T-helper 1 cell (primary cell): Measurements from ENCODE around the gene TMEM51.

ENCODE experiments used
- DNase-seq, 5 donors: peaks; one replicate each; pipeline ENCODE4 v3.0.0-alpha.2; 2012 to 2020
- total RNA-seq, 4 donors: gene quantifications; one replicate each; lab custom pipeline; 2026; lab: John Stamatoyannopoulos, UW

TMEM51 gene, protein sequence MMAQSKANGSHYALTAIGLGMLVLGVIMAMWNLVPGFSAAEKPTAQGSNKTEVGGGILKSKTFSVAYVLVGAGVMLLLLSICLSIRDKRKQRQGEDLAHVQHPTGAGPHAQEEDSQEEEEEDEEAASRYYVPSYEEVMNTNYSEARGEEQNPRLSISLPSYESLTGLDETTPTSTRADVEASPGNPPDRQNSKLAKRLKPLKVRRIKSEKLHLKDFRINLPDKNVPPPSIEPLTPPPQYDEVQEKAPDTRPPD
- total RNA-seq: 0 reads per million in 4 donors

DNA sequence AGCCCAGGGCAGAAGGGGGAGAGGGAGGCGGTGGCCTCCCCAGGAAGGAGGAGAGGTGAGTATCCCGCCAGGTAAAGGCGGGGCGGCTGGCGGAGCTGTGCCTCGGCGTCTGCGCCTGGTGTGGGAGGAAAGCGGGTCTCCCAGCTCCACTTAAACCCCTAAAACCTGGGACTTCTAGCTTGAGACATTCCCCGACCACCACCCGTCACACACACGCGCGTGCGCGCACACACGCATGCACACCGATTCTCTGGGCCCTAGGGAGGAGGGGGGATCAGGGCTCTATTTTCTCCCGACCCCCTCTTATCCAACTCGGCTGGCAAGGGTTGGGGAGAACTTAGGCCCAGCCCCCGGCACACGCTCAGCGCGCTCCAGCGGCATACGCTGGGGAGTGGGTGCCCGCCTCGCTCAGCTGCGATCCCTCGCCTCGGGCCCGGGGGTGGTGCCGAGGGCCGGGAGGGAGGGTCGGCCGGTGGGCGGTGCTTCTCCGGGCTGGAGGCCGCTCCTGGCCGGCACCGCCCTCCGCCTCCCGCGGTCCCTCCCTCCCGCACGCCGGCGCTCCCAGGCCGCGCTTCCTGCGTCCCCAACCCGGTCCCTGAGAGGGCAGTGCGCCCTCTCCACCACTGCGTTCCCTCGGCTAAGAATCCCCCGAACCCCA lies at the start of gene TMEM51:
TMEM51 (plus strand) TSS at position 564 of the 658 bp plus-strand sequence. CDS start 61,341 bp downstream, outside the sequence.
- DNase-seq: no peak

DNA sequence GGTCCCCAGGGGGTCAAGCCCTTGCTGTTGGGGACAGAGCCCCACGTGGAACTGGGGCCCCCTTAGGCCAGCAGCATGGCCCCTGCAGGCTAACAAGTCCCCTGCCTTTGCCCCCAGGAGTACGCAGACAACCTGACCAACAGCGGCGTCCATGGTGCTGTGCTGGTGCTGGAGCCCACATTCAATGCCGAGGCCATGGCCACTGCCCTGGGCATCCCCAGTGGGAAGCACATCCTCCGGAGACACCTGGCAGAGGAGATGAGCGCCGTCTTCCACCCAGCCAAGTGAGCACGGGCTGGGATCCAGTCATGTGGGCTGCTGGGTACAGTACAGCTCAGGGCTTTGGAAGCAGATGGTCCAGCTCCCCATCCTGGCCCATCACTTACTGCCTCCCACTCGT lies 49.6 kb upstream of the TMEM51 start:
- no peak for DNase-seq

DNA sequence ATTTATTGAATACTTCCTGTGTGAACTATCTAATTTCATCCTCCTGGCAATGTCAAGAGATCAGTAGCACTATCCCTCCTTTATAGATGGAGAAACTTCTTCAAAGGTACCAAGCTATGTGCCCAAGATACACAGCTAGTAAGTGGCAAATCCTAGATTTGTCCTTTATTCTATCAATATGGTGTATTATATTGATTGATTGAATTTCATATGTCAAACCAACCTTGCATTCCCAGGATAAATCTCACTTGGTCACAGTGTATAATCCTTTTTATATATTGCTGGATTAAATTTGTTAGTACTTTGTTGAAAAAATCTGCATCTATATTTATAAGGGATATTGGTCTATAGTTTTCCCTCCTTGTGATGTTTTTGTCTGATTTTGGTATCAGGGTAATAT lies 48.8 kb upstream of the TMEM51 start:
- DNase-seq: no peak

DNA sequence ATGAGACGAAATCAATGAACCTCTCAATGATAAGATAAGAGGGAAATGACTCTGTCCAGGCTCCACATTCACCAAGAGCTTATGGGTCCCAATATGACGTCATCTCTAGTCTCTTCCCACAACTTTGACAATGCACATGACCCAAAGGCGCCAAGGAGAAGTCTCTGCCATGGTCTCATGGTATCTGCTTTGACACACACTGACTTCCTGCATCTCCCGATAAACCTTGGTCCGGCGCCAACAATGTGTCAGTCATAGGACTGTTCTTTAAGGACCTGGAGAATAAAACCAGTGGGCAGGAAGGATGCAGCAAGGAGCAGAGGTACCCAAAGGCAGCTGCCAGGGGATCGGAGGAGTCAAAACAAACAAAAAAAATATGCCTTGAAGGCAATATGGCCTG lies 46.9 kb upstream of the TMEM51 start:
- no peak for DNase-seq

DNA sequence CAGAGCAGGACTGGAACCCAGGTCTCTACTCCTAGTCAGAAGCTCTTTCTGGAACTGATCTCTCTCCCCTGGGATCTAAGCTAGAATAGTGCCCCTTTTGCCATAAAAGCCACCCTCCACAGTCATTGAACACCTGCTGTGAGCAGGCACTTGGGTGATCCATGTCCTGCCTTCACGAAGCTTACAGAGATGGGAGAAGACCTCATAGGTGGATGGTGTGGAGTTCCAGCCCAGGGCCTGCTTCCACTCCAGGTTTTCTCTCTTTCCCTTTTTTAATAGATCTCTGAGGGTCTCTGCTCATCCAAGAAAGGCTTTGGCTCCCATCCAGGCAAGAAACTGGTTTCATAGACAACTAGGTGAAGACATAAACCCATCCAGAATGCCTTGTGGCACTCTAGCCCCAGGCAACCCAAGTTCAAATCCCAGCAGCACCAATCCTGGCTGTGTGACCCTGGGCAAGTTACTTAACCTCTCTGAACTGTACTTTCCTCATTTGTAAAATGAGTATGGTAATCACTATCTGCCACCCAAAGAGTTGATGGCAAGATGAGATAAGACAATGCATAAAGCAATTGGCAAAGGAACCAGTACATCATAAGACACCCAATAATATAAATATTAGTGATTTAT lies 46.4 kb upstream of the TMEM51 start:
- no peak for DNase-seq

DNA sequence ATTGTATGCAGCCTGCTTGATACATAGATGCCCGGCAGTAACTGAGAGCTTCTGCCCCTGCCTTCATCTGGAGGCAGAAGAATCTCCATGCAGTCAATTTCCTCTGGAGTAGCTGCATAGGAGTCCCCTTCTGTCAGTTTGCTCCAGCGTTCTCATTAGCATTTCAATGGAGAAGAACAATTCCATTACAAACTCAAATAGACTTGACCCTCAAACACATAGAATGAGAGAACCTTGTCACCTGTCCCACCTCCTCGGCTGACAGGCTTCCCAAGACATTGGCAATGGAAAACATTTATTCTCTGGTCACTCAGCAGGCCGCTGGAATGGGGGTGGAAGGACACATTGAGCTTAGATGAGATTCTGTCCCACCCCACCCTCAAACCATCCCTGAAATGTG lies 45.6 kb upstream of the TMEM51 start:
- DNase-seq: no peak

DNA sequence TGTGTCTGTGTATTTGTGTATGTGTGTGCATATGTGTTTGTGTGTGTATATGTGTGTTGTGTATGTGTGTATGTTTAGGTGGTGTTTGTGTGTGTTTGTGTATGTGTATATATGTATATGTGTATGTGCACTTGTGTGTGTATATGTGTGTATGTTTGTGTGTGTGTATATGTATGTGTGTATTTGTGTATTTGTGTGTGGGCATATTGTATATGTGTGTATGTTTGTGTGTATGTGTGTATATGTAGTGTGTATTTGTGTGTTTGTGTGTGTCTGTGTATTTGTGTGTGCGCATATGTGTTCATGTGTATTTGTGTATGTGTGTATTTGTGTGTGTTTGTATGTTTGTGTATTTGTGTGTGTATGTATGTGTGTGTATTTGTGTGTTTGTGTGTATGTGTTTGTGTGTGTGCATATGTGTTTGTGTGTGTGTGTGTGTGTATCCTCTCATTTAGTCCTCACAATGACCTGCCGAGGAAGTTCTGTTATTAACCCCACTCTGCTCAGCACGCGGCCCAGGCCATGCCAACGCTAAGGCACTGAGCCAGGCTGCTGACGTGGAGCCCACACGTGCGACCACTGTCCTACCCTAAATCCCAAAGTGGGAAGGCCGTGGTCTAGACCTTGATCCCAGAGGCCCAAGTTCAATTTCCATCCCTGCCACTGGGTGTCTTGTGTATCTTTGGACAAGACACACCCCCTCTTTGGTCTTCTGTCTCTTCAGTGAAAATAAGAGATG lies 43.2 kb upstream of the TMEM51 start:
- DNase-seq: no peak

DNA sequence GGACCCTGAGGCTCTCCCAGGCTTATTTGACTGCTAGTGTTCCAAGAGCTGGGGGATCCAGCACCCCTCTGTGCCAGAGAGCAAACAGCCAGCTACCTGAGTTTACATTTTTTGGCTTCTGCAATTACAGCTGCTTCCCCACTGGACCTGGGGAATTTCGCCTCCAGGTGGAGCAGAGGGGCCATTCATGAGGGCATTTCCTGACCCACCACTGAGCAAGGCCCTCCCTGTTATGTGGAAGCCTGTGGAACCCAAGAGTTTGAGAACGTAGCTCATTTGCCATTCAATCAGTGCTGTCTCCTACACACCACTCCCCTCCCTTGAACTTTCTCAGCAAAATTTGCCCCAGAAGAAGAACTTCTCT lies 42.7 kb upstream of the TMEM51 start:
- DNase-seq: no peak

DNA sequence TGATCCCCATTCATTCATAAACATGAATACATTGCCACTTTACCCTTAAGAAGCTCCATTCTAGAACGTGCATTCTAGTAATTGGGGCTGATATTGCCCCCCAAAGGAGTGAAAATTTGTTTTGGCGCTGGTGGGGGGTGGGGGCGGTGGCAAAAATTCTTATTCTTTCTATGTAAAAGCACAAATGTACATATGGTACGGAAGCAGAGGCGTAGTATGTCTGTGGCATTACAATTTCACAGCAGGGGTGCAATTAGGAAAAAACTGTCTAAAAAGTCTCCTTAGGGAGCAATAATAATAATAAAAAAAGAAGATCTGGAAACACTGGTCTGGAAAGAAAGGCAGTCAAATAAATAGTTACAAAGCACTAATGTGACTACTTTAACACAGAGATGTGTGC lies 40.4 kb upstream of the TMEM51 start:
- no peak for DNase-seq

DNA sequence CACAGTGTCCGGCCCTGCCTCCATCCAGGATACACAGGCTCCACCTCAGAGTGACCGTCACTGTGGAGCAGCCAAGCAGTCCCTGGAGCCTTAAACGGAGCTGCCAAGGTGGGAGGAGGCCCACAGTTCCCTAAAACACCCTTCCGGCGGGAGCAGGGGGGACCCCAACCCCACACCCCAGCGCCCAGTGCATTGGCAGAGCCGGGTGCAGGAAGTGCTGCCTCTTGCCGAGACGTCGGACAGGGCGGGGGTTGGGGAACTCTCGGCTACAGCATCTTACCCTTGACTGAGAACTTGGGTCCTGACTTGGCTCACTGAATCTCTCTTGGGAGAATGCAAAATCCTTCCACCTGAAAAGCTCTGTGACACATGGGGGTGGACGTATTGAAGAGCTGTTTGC lies 38.7 kb upstream of the TMEM51 start:
- DNase-seq: no peak

DNA sequence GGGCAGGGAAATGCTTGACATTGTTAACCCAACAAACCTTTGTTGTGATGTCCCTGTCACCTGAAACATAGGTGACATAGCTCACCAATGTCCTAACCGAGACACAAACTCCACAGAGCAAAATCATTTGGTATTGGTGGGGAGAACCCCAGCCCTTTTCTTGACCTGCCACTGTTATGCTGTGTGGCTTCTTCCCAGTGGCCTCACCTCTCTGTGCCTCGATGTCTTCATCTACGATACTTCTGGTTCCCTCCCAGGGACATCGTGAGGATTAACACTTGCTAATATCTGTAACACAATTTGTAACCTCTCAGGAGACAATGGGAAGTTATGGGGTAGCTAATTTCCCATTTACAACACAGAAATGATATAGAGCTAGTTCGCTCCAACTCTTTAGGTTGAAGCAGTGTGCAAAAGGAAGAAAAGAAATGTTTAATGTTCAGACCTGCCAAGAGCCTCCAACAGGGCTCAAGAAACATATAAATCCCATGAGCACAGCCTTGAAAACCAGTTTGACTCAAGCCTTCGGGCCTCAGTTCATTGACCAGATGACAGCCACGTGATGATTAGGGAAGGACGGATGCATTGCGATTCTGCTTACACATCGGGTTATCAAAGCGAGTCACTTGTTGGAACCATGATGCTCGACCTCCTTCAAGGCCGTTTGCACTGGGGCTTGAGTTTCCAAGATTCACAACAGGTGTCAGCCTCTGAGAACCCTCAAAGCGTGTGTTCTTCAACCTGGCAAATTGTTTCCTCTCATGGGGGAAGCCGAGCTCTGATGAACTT lies 37.8 kb upstream of the TMEM51 start:
- no peak for DNase-seq

DNA sequence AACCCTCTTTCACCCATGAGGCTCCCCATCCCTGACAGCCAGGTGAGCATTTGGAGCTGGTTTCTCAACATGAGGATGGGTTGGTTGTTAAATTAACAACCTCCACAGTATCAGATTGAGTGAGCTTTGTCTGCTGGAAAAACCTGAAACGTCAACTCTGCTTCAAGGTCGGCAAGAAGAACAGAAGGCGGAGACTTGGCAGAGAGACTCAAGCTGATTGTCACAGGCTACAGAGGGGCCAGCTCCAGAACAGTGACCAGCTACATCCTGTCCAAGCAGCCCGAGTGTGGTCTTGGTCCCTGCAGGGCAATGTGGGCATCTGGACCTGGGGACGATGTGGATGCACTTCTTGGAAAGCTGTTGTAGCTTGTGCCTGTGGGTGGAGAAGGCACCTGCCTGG lies 36.6 kb upstream of the TMEM51 start:
- DNase-seq: no peak

DNA sequence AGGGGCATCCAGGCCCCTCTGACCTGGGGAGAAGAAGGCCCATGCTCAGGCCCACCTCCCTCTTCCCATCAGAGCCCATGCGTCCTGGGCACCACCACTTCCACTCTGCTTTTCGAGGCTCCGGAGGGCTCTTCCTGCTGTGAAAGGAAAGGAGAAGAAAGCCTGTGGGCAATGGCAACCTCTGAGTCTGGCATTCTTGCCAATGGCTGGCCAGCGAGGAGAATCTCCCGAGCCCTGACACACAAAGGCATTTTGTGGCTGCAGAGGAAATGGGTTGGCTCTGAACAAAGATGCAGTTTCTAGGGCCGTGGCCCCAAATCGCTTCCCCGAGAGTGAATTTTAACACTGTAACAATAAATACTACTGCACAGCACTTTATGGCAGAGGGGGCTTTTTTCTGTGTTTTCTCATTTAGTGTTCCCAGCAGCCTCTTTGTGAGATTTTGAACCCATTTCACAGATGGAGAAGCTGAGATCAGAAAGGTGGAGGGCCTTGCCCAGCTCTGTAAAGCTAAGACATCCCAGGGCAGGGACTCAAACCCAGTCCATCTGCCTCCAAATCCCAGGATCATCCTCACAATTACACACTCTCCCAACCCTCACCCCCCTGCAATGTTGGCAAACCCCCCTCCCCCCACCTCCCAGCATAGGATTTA lies 35.7 kb upstream of the TMEM51 start:
- DNase-seq: no peak

DNA sequence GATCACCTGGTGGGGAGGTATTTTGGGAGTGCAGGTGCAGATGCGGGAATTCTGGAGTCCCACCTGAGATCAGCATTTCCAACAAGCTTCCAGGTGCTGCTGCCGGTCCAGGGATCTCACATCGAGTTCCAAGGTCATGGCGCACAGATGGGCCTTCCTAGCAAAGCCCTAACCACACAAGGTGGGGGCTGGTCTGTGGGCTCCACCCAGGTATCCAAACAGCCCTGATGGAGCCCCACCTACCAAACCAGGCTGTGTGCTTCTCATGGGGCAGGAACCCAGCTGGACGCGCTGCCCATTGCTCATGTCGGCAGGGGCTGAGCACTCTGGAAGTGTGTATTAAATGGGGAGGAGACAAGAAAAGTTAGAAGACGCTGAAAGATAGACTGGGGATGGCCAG lies 35.0 kb upstream of the TMEM51 start:
- DNase-seq: no peak

DNA sequence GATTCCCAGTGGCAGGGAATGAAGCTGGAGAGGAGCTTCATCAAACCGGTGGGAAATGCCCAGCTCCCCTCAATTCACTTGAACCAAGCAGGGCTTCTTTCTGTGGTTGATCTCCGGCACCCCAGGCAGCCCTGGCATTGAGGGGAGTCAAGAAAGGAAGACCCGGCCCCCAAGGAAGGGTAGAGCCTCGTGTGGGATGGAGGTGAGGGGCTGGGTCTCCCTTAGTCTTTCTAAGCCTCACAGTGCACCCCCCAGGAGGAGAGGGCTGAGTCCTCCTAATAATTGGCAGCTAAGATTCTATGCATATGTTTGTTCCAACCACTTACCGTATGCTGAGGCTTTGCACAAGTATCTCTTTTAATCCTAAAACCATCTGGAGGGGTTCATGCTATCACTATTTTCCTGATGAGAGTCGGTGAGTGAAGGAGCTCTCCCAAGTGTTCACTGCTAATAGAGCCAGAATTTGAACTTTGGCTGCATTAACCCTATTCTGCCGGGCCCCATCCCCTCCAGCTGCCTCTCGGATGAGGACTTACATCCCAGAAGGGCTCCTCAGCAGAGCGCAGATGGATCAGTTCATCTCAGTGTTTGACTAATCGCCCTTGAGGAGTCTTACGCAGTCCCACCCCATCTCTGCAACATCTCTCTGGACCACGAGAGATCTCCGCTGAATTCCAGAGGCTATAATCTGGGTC lies 33.1 kb upstream of the TMEM51 start:
- no peak for DNase-seq

DNA sequence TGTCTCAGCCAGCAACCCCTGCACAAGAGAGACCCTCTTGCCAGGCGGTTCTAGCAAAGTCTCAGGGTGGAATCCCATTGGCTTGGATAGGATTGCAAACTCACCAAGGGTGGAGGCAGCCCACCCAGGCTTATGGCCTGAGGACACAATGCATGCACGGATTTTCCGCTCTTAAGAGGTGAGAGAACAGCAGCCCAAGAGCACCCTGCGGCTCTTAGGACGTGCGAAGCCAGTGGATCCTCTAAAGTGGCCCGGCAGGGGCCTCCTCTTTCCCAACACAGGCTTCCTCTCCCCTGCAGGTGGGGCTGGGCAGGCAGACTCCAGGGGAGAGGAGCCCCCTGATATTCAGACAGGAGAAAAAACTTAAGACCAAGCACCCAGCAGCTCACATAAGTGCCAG lies 31.2 kb upstream of the TMEM51 start:
- no peak for DNase-seq

DNA sequence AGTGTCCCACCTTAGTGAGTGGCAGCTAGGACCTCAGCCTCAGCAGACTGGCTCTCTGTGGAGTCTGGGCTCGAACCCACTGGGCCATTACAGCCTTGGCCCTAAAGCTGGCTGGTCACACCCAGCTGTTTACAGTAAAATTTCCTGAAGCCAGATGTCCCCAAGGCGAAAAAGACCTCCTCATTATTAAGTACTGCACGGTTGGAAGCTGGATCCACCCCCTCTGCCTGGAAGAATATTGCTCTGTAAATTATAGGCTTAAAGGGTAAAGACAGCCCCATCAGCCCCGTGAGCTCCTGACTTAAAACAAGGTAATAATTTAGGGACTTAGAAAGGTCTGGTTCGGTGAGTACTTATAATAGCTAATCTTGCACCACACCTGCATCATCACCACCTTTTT lies 30.3 kb upstream of the TMEM51 start:
- DNase-seq: no peak

DNA sequence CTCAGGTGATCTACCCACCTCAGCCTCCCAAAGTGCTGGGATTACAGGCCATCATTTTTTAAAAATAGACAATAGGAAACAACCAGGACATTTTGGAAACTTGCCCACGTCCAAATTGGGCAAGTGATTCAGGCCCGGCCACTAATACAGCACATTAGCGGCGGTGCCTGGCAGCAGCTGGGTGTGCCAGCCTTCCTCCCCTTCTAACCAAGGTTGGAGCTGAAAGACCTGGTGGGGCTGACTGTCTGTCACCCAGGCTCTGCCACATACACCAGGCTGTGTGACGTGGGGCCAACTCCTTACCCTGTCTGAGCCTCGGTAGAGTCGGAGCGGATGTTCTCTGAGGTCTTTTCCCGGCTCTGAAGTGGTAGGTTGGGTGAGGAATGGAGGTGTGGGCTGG lies 29.6 kb upstream of the TMEM51 start:
- DNase-seq: no peak

DNA sequence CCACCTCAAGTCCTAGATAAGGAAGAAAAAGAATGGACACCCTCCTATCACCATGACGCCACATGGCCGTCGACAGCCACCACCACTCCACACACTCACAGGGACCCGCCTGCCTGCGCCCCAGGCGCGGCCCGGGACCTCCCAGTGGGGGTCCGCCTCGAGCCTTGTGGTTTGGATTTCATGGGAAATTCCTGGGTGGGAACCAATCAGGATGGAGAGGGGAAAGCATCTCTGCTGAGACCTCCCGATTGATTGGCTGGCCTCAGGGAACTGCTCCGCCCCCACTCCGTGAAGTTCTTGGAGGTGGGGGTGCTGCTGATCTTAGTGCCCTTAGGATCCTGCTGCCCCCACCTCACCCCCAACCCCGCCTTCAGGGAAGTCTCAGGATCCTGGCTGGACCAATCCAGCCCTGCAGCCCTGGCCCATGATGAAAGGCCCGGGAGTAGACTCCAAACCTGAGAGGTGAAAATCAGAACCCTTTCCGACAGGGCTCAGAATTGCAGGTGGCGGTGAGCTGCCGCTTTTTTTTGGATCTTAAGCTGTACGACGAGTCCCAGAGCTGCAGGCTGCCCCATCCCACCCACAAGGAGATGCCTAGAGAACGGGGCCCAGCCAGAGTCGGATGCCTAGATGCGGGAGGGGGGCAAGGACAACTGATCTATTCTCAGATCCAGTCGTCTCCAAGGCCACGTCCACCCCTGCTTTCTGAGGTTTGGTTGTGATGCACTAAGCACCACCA lies 29.0 kb upstream of the TMEM51 start:
- DNase-seq: no peak

DNA sequence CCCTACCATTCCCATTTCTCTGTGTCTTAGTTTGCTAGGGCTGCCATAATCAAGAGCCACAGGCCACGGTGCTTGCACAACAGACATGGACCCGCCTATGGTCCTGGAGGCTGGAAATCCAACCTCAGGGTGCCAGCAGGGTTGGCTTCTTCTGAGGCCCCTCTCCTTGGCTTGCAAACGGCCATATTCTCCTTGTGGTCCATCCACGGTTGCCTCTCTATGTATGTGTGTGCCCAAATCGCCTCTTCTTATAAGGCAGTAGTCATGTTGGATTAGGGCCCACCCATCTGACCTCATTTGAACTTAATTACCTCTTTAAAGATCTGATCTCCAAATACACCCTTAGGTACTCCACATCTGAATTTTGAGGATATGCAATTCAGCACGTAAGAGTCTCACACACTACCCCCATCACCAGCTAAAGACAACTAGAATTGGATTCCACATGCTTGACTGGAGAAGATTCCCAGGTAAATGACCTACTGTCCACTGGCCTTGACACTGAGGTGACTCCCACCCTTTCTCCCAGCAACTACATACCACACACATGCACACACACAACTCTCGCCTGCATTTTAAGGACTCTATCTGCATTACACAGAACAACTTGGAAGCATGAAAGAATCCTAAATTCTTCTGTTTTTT lies 28.3 kb upstream of the TMEM51 start:
- no peak for DNase-seq
